Pancreas (tissue), 10 donors: ENCODE data around the gene IPCEF1. TPM values are rescaled to one million over a fixed set of nuclear protein-coding genes. Genes with fewer than 3 reads are reported as not detected.
A peak's percentile ranks its signal among the peaks of the same experiment; 100 is the strongest.

Experiments
- ATAC-seq, 4 donors: fragments of 200-7000 bp; cut with Tn5 transposase; one replicate each; pipeline versions ENCODE4 v1.8.0 to v1.9.1; 2020; ENCODE audit warnings: mild to moderate bottlenecking in 4 of 4, moderate library complexity in 4 of 4
- DNase-seq, 6 donors: peaks; one replicate each; pipeline ENCODE4 v3.0.0-alpha.2; 2020
- FAIRE-seq: peaks from 2 replicates; lab custom pipeline; 2012; peaks lifted over from hg19 to GRCh38; lab: Jason Lieb, UNC
- H3K27ac ChIP-seq, 4 donors: fragments of 200-600 bp; sonication (generic); 1 replicate in 3 of 4; 2 replicates in 1 of 4; pipeline versions ENCODE4 v1.5.0 to v1.8.0; 2020
- H3K27me3 ChIP-seq, 4 donors: fragments of 200-600 bp; one replicate each; pipeline ENCODE4 v1.8.0; 2021
- H3K36me3 ChIP-seq, 3 donors: fragments of 200-600 bp; sonication (generic) in 1 of 3; one replicate each; pipeline versions ENCODE4 v1.5.0 to v1.8.0; 2020 to 2021
- H3K4me1 ChIP-seq, 3 donors: fragments of 200-600 bp; one replicate each; pipeline ENCODE4 v1.8.0; 2021
- H3K4me3 ChIP-seq, 4 donors: fragments of 200-600 bp; sonication (generic) in 2 of 4; one replicate each; pipeline versions ENCODE4 v1.5.0 to v1.8.0; 2020 to 2021
- H3K9me3 ChIP-seq, 4 donors: fragments of 200-600 bp; one replicate each; pipeline ENCODE4 v1.8.0; 2021
- WGBS, 2 donors: extraction: QIAGEN DNeasy Blood & Tissue Kit; methylation state at CpG; one replicate each; pipeline ENCODE4 v1.1.7; 2013; 5-methylcytosine and 5-hydroxymethylcytosine counted together
- intact Hi-C, 3 donors: fragments of 100-400 bp; cut with DNase I; formaldehyde crosslinking; loops; one replicate each; pipeline versions ENCODE4 v1.11.1 to v1.14.2; 2022
- polyA plus RNA-seq, 2 donors: library from polyadenylated mRNA; stranded (reverse); fragments of 200-250 nt; gene quantifications; one replicate each; pipeline ENCODE4 v1.2.3, GENCODE V29; 2013
- total RNA-seq, 6 donors: library from RNA; stranded (reverse); fragmentation: NEBNext Ultra II Directional in 4 of 6; extraction: Animal tissue kit (Norgen Biotek cat#: 25700) in 4 of 6; gene quantifications; one replicate each; pipeline versions ENCODE4 v1.2.1 to v1.2.4, GENCODE V29; 2021 to 2023
- TF ChIP-seq, protein P1 (sequence below), 4 donors: fragments of 200-600 bp; sonication (generic) in 3 of 4; IDR thresholded peaks; one replicate each; pipeline versions ENCODE4 v1.5.0 to v1.8.0; 2021; ENCODE audit warnings: antibody characterized with exemption in 4 of 4
- donor health status: healthy with polysubstance abuse.
- donor health status: DM: no; HTN: no; CAD: no; lungs with moderate emphysema.
- donor health status: DM: no; HTN: no; CAD: no.
- donor health status: control.
- donor health status: control.
- donor health status: Bipolar disorder and iron deficiency.
- donor health status: DM: yes; HTN: yes; CAD: no.
- donor health status: DM: no; HTN: no; CAD: no.
- donor health status: DM: no; HTN: no; CAD: no.
- donor health status: DM: yes; HTN: yes; CAD: no.

The IPCEF1 gene
- total and polyA plus RNA-seq, 8 donors: 0.53 to 4.4 (median 1.8) TPM

DNA sequence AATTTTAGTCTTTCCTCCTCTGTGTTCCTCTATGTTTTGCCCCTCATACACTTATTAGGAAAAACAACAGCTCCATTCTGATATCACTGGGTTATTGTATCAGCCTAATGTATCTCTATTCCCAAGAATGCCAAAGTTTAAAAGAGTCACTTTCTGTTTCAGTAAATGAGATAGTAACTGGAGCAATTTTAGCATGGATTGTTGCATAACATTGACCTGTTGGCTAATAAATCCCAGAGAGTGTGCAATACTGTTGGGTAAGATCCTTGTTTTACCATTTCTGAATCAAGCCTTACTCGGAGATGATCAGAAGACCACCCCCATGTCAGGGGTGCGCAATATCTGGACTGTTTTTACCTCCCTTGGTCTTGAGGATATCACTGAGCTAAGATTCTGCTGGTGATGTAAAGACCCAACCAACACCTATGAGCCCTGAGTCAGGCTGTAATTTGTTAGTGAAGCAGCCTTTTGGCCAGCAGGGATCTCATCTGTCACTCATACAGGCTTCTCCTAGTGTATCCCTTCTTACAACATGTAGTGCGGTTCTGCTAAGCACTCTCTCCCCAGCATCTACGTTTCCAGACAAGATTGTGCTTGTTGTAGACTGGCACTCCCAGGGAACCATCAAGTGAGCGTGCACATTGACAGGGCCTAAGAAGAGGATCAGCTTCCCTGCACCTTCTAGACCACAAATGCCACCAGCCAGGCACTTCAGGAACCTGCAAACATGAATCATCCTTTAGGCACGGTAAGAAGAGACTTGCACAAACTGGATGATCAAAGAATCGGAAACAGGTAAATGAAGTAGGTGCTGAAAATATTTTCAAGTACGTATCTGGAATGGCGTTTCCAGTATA, 11.5 kb upstream of the IPCEF1 start:
- DNase-seq: no peak
- TF ChIP-seq, protein P1, sequence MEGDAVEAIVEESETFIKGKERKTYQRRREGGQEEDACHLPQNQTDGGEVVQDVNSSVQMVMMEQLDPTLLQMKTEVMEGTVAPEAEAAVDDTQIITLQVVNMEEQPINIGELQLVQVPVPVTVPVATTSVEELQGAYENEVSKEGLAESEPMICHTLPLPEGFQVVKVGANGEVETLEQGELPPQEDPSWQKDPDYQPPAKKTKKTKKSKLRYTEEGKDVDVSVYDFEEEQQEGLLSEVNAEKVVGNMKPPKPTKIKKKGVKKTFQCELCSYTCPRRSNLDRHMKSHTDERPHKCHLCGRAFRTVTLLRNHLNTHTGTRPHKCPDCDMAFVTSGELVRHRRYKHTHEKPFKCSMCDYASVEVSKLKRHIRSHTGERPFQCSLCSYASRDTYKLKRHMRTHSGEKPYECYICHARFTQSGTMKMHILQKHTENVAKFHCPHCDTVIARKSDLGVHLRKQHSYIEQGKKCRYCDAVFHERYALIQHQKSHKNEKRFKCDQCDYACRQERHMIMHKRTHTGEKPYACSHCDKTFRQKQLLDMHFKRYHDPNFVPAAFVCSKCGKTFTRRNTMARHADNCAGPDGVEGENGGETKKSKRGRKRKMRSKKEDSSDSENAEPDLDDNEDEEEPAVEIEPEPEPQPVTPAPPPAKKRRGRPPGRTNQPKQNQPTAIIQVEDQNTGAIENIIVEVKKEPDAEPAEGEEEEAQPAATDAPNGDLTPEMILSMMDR (IDR thresholded peaks at IDR 0.05): no peak
- FAIRE-seq: no peak
- intact Hi-C loops: no loop called here
- H3K27ac ChIP-seq: no peak overlapping the region
- H3K9me3 ChIP-seq: no peaks in the 10 kb centered on the region
- peak in 1 of 4 donors; percentile 45 for ATAC-seq
- H3K27me3 ChIP-seq: no peaks in the 10 kb centered on the region
- no peaks in the 10 kb centered on the region for H3K4me1 ChIP-seq
- 88 to 92% methylated on average over 9 of the region's 9 CpGs for WGBS, 2 donors
- no peaks in the 10 kb centered on the region for H3K36me3 ChIP-seq
- H3K4me3 ChIP-seq: no peak overlapping the region

DNA sequence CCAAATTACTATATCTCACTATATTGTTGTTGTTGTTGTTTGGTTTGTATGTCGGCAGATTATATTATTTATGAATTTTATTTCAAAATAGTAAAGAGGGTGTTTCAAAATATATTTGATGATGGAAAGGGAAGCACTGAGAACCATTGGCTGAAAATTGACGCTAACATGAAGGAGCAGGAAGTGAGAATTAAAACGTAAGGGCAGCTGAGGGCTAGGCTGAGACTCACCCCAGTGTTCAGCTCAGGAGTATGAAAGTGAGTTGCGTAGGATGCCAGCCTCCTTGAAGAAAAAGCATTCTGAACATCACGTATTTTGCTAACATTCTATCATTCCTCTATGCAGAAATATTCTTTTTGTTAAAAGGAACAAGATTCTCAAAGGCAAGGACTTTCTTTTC, 10.7 kb upstream of the IPCEF1 start:
- ATAC-seq (no peak), FAIRE-seq (no peak), DNase-seq (no peak)
- H3K9me3 ChIP-seq: no peaks in the 10 kb centered on the region
- H3K36me3 ChIP-seq: no peaks in the 10 kb centered on the region
- intact Hi-C loops: no loop called here
- no peak overlapping the region for H3K4me3 ChIP-seq
- H3K4me1 ChIP-seq: no peaks in the 10 kb centered on the region
- H3K27ac ChIP-seq: no peak overlapping the region
- no peaks in the 10 kb centered on the region for H3K27me3 ChIP-seq
- TF ChIP-seq, protein P1 (IDR thresholded peaks at IDR 0.05): no peak
- 87 to 96% methylated on average over 5 of the region's 5 CpGs for WGBS, 2 donors

DNA sequence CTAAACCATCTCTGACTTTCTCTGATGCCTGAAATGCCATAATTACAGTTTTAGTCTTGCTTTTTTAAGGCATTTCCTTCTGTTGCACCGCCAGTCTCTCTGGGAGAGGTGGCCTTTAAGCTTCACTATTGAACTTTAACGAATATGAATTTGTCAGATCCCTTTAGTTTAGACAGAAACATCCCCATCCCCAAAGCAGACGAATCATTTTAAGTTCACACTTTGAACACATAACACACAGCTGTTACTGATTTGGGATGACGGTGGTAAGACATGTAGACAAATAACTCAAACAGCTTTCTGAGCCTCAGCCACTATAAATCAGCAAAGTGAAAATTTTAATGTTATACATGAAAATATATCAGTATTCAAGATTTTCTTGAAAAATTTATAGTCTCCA, 7.2 kb upstream of the IPCEF1 start:
- Histone ChIP-seq H3K4me1 (no peaks in the 10 kb centered on the region), H3K27ac (no peak overlapping the region), H3K36me3 (no peaks in the 10 kb centered on the region), H3K4me3 (no peak overlapping the region), H3K9me3 (no peaks in the 10 kb centered on the region), H3K27me3 (no peaks in the 10 kb centered on the region)
- DNase-seq (no peak), ATAC-seq (no peak), FAIRE-seq (no peak)
- TF ChIP-seq, protein P1 (IDR thresholded peaks at IDR 0.05): no peak
- 72 to 73% methylated on average over 4 of the region's 4 CpGs for WGBS, 2 donors
- intact Hi-C loops: no loop called here

DNA sequence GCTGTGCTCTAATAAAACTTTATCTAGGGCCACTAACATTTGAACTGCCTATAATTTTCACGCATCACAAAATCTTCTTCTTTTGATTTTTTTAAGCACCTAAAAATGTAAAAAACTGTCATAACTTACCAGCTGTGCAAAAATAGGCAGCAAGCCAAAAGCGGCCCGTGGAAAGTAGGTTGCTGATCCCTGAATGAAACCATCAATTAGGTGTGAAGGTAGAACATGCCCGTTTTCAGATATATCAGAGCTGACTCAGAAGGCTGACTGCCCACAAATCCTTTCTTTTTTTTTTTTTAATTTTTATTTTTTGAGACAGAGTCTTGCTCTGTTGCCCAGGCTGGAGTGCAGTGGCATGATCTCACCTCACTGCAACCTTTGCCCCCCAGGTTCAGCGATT, 4.9 kb upstream of the IPCEF1 start:
- H3K4me3 ChIP-seq: no peak overlapping the region
- H3K27me3 ChIP-seq: no peaks in the 10 kb centered on the region
- no peak for FAIRE-seq
- TF ChIP-seq, protein P1 (IDR thresholded peaks at IDR 0.05): no peak
- intact Hi-C loops: no loop called here
- no peaks in the 10 kb centered on the region for H3K36me3 ChIP-seq
- ATAC-seq: no peak
- H3K27ac ChIP-seq: no peak overlapping the region
- no peaks in the 10 kb centered on the region for H3K4me1 ChIP-seq
- WGBS, 2 donors: 92 to 93% methylated on average over 5 of the region's 5 CpGs
- no peak for DNase-seq
- H3K9me3 ChIP-seq: no peaks in the 10 kb centered on the region

DNA sequence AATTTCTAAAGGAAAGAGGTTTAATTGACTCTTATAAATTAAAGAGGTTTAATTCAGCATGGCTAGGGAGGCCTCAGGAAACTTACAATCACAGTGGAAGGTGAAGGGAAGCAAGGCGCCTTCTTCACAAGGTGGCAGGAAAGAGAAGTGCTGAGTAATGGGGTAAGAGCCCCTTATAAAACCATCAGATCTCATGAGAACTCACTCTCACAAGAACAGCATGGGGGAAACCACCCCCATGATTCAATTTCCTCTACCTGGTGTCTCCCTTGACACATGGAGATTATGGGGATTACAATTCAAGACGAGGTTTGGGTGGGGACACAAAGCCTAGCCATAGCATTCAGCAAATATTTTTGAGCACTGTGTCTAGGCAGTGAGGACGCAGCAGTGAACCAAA, 3.9 kb upstream of the IPCEF1 start:
- Histone ChIP-seq H3K4me3 (no peak overlapping the region), H3K36me3 (no peaks in the 10 kb centered on the region), H3K9me3 (no peaks in the 10 kb centered on the region), H3K4me1 (no peaks in the 10 kb centered on the region), H3K27ac (no peak overlapping the region), H3K27me3 (no peaks in the 10 kb centered on the region)
- TF ChIP-seq, protein P1 (IDR thresholded peaks at IDR 0.05): no peak
- intact Hi-C loops: no loop called here
- FAIRE-seq (no peak), ATAC-seq (no peak), DNase-seq (no peak)
- 96 to 97% methylated on average over 3 of the region's 3 CpGs for WGBS, 2 donors
